Lower leg skin (tissue), 4 donors: ENCODE measurements around the gene NTMT1. TPM values are rescaled to one million over a fixed set of nuclear protein-coding genes. Genes with fewer than 3 reads are reported as not detected.

ENCODE experiments used
- DNase-seq, 2 donors: peaks; one replicate each; pipeline ENCODE4 v3.0.0-alpha.2; 2019; ENCODE audit warnings: low spot score in 2 of 2
- H3K4me3 ChIP-seq: fragments of 200-600 bp; sonication (generic); 2 replicates; pipeline ENCODE4 v1.5.1; 2017; ENCODE audit warnings: mild to moderate bottlenecking, low read depth; ENCODE audit not compliant: poor library complexity, severe bottlenecking
- CTCF ChIP-seq, 3 donors: fragments of 450-650 bp; IDR thresholded peaks; one replicate each; pipeline ENCODE4 v1.5.1; 2016; ENCODE audit warnings: antibody characterized with exemption in 3 of 3, mild to moderate bottlenecking in 3 of 3, moderate library complexity in 2 of 3
- POLR2A ChIP-seq, 2 donors: fragments of 450-650 bp; IDR thresholded peaks; one replicate each; pipeline ENCODE4 v1.6.1; 2016 to 2017; ENCODE audit warnings: antibody characterized with exemption in 2 of 2, mild to moderate bottlenecking in 1 of 2, moderate library complexity in 1 of 2
- WGBS, 2 donors: methylation state at CpG; one replicate each; pipeline ENCODE4 v1.1.5; 2018; 5-methylcytosine and 5-hydroxymethylcytosine counted together
- intact Hi-C: fragments of 100-400 bp; cut with DNase I; formaldehyde crosslinking; loops from one replicate; pipeline ENCODE4 v1.15.0; 2023; ENCODE audit warnings: low total_unique reads
- total RNA-seq, 4 donors: library from RNA; depleted of rRNA; stranded (reverse); fragments of >200 nt; gene quantifications; one replicate each; pipeline ENCODE4 v1.1.0, GENCODE V29; 2016

The NTMT1 gene
- total RNA-seq, 4 donors from 2014 or later, result 19.7 to 31.0 (median 25.7) TPM

- WGBS, 2 donors, result 81 to 82% methylated on average over 9 of the region's 9 CpGs
- intact Hi-C loops, result loop anchor here (10.0 kb wide), 1 partner anchor 426 kb away; the partner anchor contains the start of gene IER5L
- DNase-seq, result no peak
- no peak for TF ChIP-seq CTCF (IDR thresholded peaks at IDR 0.05)
- TF ChIP-seq POLR2A (IDR thresholded peaks at IDR 0.05), result no peak
- no peak overlapping the region for H3K4me3 ChIP-seq
Measured at GRCh38 chr9:129601082-129601674, 24.8 kb upstream of the NTMT1 start.

GRCh38 chr9:129602598-129603415, 23.2 kb upstream of the NTMT1 start:
- no peak overlapping the region for H3K4me3 ChIP-seq
- DNase-seq, result no peak
- 61 to 63% methylated on average over 10 of the region's 10 CpGs for WGBS, 2 donors
- intact Hi-C loops, result loop anchor here (10.0 kb wide), 1 partner anchor 428 kb away; the partner anchor contains the start of gene IER5L
- TF ChIP-seq CTCF (IDR thresholded peaks at IDR 0.05), result no peak
- TF ChIP-seq POLR2A (IDR thresholded peaks at IDR 0.05), result no peak

- 68 to 81% methylated on average over 11 of the region's 12 CpGs for WGBS, 2 donors
- no peak for DNase-seq
- intact Hi-C loops, result loop anchor here (10.0 kb wide), 1 partner anchor 429 kb away; the partner anchor contains the start of gene IER5L
- TF ChIP-seq CTCF (IDR thresholded peaks at IDR 0.05), result no peak
- TF ChIP-seq POLR2A (IDR thresholded peaks at IDR 0.05), result no peak
- H3K4me3 ChIP-seq, result no peak overlapping the region
Measured at GRCh38 chr9:129604056-129604765, 21.8 kb upstream of the NTMT1 start.

- intact Hi-C loops, result loop anchor here (10.0 kb wide), 1 partner anchor 430 kb away; the partner anchor contains the start of gene IER5L
- TF ChIP-seq POLR2A (IDR thresholded peaks at IDR 0.05) (no peak), CTCF (IDR thresholded peaks at IDR 0.05) (no peak)
- no peak overlapping the region for H3K4me3 ChIP-seq
- WGBS, 2 donors, result 54 to 62% methylated on average over 8 of the region's 8 CpGs
- DNase-seq, result no peak
Measured at GRCh38 chr9:129604766-129605163, 21.2 kb upstream of the NTMT1 start.

- intact Hi-C loops, result loop anchor here (10.0 kb wide), 1 partner anchor 432 kb away; the partner anchor contains the start of gene IER5L
- no peak for DNase-seq
- WGBS, 2 donors, result 76 to 78% methylated on average over 15 of the region's 15 CpGs
- TF ChIP-seq POLR2A (IDR thresholded peaks at IDR 0.05), result no peak
- TF ChIP-seq CTCF (IDR thresholded peaks at IDR 0.05), result no peak
- H3K4me3 ChIP-seq, result no peak overlapping the region
Measured at GRCh38 chr9:129606161-129607026, 19.6 kb upstream of the NTMT1 start.
